NCI-H187 (cell line): ENCODE measurements around the gene HEXD.
"Not testable (repeated sequence)": the region's sequence is repeated elsewhere in the genome, so short reads cannot be mapped to it uniquely, and the experiment has no call there.

Experiments
- DNase-seq, 2 experiments: peaks; one replicate each; lab custom pipeline; 2025; lab: John Stamatoyannopoulos, UW

The HEXD gene

DNA sequence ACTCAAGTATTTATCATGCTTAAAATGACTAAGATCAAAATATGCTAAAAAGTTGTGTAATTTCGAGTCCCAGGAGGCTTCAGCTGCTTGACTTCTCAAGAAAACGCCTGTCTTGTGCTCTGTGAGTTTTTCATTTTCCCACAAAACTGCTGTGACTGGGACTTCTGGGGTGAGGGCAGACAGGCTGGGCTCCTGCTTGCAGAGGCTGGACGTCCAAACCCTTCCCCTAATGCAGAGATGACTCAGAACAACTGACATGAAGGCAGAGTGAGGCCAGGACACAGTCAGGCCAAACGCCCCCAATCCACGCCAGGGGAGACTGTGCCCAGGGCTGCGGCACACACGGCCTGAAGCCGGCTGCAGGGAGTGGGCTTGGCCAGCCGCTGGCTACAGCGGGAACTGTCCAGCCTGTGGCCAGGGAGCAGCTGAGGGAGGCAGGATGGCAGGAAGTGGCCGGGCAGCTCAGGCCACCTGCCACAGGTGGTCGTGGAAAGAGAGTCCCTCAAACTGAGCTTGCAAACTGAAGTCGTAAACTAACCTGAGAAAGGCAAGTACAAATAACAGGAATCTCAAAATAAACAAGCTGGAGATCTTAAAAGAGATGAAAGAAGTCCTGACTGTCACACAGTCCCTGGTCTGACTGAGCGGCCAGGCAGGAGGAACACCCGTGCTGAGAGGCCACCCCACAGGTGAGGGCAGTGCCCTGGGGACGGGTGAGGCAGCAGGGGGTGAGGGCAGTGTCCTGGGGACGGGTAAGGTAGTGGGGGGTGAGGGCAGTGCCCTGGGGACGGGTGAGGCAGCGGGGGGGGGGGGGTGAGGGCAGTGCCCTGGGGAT lies 21.3 kb upstream of the HEXD start:
- no peak for DNase-seq

DNA sequence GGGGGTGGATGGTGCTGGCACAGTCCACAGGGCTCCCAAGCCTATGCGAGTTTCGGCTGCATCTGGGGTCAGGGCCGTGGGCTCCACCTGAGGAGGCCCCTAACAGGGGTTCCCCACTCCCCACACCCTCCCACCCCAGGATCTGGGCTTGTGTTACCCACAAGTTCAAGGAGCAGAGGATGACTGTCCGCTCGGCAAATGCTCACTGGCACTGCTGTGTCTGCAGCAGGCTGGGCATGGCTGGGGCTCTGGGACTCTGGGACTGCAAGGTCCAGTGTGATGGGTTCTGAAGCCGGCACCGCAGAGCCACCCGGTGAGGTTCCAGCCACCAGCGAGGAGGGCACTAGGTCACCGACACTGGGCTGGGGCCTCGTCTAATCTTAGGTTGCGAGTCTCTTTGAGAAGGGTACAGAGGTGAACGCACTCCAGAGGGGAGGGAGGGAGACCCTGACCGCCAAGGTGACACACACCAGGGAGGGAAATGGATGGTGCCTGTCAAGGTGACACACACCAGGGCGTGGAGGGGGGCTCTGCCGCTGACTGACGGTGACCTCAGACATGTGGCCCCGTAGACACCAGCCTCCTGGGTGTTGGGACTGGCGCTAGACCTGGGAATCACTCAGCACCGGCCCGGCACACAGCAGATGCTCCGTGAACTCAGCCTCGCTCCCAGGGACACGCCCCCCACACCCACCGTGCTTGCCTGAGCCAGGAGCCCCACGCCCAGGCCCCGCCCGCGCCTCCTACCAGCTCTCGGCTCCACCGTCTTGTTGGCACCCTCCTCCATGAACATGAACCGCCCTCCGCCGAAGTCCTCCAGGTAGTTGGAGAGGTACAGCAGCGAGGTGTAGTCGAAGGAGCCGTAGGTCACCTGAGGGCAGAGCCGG lies 20.5 kb upstream of the HEXD start:
- peak in 1 of 2 experiments; percentile 38 for DNase-seq

DNA sequence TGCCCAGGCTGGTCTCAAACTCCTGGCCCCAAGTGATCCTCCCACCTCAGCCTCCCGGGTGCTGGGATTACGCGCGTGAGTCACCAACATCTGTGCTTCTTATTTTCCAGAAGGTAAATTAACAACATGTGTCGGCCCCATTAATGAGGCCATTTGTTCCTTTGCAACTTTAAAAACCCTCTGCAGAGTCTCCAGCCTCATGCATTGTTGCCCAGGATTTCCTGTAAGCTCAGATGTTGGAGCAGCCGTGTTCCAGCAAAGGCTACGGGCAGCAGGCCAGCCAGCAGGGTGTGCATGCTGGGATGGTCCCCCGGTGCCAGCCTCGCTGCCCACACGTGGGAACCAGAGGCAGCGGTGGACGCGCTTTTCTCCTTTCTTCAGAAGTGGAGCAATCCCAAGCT lies 19.1 kb upstream of the HEXD start:
- DNase-seq, result no peak

DNA sequence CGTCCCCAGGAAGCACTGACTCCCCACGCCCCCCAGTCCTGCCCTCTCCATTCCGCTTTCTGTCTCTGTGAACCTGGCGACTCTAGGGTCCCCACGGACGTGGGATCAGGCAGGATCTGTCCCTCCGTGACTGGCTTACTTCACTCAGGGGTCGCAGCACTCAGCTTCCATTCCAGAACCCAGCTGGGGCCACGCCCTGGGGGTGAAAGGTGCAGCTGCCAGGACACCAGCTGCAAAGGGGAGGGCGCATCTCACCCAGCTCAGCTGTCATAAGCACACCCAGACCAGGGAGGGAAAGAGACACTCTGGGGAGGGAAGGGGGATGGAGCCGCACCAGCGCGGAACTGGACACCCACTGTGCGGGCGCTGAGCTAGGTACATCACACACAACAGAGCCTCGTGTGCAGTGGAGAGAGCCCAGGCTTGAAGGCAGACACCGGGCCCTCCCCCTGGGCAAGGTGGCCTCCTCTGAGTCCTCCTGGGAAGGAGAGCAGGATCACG lies 18.5 kb upstream of the HEXD start:
- DNase-seq, result peak in 1 of 2 experiments; percentile 54

DNA sequence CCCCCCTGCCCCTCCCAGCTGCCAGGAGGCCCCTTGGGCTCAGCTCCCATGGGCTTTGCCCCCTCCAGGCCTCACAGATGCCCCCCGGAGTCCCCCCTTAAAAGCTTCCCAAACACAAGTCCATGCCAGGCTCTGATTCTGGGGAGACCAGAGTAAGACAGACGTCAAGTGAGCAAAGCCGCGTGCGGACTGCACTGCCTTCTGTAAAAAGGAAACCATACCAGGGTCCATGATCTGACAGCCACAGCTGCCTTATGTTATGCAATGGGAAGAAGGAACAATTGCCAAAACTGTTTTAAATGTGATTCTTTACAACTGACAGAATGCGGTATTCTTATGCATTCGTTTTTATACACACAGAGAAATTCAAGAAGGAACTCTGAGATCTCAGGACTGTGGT lies 17.9 kb upstream of the HEXD start:
- DNase-seq, result no peak

DNA sequence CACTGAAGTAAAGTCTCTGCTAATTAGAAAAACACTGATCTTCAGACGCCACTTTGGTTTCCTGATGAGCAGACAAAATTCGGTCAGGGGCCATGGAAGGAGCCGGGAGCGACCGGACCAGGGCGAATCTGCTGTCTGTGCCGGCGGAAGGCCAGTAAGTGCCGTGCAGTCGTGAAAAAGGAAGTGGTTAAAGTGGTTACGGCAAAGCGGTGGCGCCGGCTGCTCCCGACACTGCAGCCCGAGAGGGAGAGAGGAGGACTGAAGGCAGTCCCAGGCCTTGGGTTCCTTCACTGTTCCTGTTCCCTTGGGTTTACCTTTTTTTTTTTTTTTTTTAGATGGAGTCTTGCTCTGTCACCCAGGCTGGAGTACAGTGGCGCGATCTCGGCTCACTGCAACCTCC lies 17.3 kb upstream of the HEXD start:
- DNase-seq, result no peak

DNA sequence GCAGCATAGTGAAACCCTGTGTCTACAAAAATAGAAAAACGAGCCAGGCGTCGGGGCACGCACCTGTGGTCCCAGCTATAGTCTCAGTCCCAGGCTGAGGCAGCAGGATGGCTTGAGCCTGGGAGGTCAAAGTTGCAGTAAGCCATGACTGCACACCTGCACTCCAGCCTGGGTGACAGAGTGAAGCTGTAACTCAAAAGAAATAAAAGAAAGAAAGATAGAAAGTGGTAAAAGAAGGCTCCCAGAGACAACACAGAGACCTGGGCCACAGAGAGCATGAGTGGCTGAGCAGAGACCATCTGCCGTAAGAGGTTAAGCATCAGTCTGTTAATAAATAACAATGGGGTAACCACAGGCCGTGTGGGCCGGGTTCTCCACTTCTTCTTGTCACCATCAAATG lies 15.3 kb upstream of the HEXD start:
- DNase-seq, result no peak

DNA sequence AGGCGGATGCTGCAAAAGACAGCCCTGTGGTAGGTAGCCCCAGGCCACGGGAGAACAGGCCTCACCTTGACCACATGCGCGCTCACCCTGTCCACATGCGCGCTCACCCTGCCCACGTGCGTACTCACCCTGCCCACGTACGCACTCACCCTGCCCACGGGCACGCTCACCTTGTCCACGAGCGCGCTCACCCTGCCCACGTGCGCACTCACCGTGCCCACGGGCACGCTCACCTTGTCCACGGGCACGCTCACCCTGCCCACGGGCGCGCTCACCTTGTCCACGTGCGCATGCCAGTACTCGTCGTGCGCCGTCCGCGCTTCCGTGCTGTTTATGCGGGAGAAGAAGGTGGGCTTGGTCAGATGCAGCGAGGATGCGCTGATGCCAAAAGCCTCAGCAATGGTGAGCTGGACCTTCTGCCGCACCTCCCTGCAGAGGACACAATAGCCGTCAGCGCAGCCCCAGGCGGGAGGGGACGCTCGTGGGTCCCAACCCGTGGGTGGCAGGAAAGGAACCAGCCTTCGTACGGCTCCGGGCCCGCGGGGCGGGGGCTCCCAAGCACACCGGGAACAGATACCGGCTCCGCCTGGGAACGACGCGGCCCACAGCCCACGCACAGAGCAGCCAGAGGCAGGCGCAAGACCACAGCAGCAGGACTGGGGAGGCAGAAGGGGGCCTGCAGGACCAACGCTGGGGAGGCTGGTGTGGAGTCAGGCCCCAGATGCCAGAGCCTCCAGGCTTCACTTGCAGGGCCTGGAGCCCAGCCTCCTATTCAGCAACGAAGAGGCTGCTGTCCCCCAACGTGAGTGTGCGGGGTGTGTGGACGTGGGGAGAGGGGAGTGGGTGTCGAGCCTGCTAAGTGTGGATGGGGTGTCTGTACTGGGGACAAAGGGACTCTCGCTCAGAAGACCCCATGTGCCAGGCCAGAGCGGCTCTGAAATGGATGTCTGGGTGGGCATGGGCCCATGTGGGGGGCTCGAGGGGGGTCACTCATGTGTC lies 14.2 kb upstream of the HEXD start:
- DNase-seq, result no peak

DNA sequence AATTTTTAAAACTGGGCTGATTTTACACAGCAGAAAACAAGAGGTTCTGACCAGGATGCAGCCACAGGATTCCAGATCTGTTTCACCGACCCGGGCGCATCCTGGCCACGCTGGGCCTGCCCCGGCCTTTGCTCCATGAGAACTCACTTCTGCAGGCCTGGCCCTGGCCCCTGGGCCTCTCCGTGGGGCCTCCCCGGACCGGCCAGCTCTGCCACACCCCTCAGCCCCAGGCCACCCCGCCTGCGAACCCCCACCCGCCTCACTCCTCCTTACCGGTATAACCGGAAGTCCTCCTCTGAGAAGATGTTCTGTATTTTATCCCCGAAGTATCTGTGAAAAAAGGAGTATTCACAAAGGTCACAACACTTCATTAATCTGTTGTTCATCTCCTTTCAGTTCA lies 13.1 kb upstream of the HEXD start:
- DNase-seq, result no peak

DNA sequence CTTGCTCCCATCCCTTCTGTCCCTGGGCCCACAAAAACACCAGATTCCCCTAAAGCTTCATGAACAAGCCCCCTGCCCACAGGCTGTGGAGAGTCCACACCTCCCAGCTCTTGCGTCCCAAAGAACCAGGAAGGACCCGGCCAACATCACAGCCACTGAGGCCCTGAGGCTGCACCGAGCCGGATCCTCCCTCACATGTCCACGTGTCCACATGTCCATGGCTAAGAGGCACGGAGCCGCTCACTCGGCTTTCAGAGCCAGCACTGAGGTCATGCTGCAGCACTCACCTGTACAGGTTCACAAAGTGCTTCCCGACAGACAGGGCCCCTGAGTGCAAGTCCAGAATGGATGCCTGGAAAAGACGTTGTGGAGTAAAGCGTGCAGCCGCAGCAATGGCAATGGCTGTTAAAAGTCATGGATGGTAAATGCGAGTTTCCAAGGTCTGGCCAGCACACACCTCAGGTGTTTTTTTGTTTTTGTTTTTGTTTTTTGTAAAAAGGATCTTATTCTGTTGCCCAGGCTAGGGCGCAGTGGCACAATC lies 11.9 kb upstream of the HEXD start:
- no peak for DNase-seq

DNA sequence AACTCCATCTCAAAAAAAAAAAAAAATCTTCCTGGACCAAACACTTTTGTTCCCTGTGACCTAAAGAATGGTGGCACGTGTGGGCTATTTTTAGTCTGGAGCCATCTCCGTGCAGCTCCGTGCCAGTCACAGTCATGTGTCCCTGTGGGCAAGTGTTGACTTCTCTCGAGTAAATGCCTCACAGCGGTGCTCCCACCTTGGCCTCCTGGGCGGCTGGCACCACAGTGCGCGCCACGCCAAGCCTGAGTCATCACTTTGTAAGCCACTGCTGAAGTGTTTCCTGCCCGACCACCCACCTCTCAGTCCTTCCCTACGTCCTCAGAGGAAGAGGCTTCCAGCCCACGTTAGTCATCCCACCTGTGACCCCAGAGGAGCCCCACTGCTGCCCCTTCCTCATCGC lies 10.9 kb upstream of the HEXD start:
- DNase-seq, result no peak

DNA sequence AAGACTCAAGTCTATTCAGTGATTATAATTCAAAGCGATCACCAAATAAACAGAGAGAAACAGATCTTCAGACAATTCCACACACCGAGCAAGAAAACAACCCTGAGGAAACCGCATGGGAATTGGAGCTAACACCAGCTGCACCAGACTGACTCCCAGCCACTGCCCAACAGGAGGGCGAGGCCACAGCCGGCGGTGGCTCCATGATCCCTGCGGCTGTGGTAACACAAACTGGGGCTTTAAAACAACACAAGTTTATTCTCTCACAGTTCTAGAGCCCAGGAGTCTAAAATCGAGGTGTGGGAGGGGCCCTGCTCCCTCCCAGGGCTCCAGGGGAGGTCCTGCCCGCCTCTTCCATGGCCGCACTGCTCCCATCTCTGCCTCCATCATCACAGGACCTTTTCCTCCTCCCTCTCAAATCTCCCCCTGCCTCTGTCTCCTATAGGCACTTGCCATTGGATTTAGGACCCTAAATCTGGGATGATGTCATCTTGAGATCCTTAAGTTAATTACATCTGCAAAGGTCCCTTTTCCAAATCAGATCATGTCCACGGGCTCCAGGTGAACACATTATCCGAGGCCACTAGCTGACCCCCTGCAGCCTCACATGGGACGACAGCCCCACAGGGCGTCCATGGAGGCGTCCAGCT lies 9.7 kb upstream of the HEXD start:
- DNase-seq, result no peak

DNA sequence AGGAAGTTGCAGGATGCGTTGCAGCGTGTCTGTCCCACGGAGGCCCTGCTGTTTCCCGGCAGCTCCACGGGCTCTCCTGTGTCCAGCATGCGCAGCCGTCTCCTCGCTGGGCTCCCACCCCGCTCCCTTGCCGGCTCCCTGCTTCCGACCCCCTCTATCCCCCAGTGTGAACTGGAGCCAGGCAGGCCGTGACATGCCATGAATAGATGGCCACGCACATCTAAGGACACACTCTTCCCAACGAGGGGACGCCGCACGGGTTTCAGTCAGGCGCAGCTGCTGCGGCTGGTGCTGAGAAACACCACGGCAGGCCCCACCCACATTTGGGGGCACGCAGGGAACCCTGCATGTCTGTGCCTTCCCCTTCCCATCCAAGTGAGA lies 9.2 kb upstream of the HEXD start:
- no peak for DNase-seq

DNA sequence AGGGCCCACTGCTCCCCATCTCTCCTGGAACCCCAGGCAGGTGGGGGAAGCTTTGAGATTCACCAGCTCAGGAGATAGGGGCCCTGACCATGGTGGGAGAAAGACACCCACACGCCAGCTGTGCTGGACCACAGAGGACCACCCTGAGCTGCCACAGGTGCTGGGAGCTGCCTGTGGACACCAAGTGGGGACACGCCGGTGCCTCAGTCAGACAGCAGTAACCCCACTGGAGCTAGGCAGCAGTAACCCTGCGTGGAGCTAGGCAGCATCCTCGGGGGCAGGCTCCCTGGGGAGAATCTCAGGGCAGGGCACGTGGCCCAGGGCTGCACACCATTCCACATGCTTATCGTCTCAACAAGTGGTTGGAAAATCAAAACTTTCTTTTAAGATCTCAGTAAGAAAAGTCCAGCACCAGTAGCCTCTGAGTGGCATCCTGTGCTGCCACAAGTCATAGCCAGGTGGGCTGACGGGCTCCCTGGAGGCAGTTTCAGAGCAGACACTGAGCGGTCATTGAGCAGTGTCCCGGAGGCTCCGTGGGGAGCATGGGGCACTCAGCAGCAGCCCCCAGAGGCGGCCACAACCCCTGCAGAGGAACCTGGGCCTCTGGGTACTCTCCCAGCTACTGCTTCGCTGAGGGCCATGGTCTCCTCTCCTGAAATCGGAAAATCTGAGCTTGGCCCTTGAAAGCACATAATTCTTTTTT lies 8.0 kb upstream of the HEXD start:
- DNase-seq, result no peak

DNA sequence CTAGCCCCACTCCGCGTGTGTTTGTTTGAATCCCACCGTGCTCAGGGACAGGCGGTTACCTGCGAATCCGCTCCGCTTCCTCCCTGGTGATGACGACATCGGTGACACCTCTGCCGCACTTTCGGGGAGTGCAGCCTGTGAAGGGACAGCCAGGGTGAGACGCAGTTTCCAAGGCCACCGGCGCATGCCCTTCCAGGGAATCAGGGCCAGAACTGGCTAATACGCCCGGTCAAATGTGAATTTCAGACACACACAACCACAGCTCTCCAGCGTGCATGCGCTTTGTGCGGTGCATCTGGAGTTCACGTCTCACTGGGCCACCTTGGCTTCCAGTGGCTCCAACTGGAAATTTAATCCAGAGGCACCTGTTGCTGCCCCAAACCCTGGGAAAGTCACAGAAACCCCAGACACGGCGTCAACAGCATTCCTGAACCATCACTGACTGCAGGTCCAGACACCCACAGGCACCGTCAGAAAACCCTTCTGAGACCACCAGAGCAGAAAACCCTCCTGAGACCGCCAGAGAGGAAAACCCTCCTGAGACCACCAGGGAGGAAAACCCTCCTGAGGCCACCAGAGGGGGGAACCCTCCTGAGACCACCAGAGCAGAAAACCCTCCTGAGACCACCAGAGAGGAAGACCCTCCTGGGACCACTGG lies 6.6 kb upstream of the HEXD start:
- no peak for DNase-seq

DNA sequence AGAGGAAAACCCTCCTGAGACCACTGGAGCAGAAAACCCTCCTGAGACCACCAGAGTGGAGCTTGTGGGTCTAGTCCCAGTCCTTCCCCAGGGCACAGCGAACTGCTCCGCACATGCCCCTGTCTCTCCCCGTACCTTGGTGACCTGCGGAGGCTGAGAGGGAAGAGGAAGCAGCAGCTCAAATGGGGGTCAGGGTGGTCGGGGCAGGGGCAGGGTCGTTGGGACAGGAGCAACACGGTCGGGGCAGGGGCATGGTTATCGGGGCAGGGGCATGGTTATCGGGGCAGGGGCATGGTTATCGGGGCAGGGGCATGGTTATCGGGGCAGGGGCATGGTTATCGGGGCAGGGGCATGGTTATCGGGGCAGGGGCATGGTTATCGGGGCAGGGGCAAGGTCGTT lies 6.1 kb upstream of the HEXD start:
- DNase-seq, result not testable (repeated sequence)

DNA sequence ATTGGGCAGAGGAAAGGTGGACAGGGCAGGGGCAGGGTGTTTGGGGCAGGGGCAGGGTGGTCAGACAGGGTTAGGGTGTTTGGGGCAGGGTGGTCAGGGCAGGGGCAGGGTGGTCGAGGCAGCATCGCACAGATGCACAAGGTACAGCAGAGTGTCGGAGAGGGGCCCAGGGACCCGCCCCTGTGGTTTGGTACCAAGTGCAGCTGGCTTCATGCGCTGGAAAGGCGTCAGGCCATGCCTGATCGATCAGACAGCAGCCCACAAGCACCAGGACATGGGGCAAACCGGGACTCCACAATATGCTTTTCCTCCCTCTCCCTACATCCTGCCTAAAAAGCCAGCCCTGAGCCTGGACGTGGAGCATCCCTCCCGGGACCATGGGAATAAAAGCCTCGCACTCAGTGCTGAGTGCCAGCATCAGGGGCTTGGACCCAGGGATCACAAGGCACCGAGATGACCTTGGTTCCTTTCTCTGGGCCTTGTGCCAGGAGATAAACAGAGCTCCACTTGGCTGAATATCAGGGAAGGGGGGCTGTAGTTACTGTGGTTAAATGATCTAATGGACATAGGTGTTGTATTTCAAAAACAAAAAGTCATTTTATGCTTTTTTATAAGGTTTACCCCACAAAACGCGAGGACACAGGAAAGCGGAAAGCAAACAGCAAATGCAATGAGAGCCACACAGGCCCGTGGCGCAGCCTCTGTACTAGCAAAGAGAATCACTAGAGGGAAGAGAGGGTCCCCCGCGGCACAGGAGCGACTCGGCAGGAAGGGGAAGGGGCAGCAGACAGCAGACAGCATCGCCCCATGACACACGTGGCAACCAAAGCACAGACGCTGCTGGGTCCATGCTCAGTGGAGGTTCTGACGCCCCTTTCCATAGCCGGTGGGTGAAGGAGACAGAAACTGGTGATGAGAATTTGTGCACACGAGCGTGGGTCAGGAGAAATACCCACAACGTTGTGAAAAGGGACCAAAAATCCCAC lies 5.3 kb upstream of the HEXD start:
- no peak for DNase-seq

DNA sequence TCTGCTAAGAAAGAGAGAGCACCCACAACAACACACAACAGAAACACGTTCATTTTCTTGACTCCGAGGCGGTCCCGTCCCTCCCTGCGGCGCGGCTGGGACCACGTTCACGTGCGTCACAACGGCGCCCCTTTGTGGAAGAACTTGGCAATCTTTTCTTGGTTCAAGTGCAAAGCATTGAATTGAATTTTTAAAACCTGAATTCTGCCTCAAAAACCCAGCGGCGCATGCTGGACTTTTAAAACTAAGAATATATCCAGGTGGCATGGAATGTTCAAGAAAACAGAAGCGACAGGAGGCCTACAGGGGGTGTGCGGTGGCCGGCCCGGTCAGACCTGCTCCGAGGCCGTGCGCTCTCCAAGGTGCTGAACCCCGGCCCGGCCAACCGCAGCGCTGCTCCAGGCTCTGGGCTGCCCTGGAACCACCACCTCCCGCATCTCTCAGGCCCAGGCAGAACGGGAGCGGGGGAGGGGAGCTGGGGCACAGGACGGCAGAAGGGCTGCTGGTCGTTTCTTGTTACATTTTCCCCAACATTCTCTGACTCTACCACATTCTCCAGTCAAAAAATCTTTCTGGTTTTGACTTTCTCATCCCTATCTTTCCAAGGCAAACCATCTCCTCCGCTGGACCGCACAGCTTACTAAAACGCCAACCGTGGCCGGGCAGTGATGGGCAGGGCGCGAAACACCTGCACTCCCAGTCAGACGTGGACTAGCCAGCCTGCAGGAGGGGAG lies 3.4 kb upstream of the HEXD start:
- peak in 1 of 2 experiments; percentile 29 for DNase-seq
